Activated CD4-positive, alpha-beta T cell treated with anti-CD3 and anti-CD28 coated beads for 24 hours (primary cell): ENCODE measurements around the gene DCAF4.

ENCODE experiments used
- DNase-seq, 2 donors: peaks; one replicate each; pipeline ENCODE4 v3.0.0-alpha.2; 2020; ENCODE audit warnings: low read depth in 2 of 2

DCAF4 gene, protein sequence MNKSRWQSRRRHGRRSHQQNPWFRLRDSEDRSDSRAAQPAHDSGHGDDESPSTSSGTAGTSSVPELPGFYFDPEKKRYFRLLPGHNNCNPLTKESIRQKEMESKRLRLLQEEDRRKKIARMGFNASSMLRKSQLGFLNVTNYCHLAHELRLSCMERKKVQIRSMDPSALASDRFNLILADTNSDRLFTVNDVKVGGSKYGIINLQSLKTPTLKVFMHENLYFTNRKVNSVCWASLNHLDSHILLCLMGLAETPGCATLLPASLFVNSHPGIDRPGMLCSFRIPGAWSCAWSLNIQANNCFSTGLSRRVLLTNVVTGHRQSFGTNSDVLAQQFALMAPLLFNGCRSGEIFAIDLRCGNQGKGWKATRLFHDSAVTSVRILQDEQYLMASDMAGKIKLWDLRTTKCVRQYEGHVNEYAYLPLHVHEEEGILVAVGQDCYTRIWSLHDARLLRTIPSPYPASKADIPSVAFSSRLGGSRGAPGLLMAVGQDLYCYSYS

DNA sequence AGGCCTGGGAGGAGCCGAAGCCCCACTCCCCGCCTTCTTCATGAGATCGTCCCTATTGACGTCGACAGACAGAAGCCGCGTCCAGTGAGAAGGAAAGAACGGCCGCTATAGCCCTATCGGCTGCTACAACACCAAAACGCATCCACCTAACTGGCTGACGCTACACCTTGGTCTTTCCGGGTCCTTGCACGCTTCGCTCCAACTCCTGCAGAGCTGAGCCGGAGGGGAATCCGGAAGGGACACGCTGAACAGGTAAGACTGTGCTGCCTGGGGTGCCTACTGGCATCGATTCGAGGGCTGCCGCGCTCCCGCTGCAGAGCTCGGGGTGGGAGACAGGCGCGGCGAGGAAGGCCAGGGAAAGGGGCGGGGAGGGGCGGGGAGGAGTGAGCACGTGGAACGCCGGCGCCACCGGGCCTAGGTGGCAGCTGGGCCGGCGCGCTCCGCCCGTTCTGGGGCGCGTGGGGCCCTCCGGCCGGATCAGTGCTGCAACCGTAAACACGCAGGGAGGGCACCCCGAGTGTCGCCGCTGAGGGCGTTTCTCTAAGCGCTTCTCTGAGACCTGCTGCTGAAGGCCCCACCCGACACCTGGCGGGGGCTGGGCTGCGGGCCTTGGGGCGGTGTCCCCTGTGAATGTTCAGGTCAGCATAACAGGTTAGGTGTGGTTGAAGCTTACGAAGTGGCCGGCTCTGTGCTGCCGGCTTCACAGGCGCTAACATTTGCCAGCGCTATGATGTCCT is at the start of gene DCAF4:
DCAF4 (plus strand) TSS at position 173 of the 737 bp plus-strand sequence. CDS start 11,515 bp downstream, outside the sequence.
- DNase-seq, result peak; percentile 86 to 88

DNA sequence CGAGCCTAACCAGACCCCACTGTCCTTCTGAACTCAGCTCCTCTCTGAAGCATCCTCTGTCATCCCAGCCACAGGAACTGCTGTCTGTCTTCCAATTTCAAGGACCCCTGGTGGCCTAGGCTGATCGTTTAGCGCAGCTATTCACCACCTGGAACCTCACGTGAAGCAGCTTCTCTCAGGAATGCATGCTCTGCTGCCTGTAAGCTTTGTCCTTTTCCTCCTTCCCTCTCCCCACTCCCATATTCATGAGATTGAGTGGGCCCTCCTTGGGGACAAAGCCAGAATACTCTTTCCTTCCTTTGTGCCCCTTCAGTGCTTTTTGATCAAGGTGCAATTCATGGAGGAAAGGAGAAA is 49.6 kb upstream of the DCAF4 start:
- no peak for DNase-seq

DNA sequence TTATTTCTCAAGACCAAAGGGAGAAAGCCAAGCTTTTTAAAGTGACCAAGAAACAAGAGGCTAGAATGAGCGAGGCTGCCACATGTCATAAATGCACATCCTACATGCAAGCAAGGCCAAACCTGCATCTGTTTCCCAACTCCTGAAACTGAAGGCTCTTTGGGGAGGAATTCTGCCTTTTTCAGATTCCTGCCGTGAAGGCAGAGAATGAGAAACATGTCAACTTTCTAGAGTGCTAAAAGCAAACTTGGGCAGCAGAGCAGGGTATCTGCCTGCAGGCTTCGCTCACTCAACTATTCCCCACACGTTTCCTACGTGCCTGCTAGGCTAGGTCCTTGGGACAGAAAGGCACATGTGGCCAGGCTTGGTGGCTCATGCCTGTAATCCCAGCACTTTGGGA is 47.5 kb upstream of the DCAF4 start:
- no peak for DNase-seq

DNA sequence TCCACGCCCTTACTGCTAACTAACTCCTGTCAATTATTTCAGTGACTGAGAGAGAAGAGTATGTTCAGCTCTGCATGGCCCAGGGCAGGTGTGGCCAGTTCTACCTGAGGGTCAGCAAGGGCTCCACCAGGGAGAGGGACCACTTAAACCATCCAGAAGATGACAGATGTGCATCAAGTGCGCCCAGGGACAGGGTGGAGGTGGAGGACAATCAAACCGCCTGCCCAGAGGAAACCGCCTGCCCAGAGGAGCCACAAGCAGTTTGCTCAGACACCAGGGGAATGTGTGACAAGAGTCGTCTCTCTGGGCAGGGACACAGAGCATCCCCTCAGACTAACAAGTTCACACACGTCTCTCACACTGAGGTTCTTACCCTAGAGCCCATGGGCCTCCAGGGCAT is 46.8 kb upstream of the DCAF4 start:
- no peak for DNase-seq

DNA sequence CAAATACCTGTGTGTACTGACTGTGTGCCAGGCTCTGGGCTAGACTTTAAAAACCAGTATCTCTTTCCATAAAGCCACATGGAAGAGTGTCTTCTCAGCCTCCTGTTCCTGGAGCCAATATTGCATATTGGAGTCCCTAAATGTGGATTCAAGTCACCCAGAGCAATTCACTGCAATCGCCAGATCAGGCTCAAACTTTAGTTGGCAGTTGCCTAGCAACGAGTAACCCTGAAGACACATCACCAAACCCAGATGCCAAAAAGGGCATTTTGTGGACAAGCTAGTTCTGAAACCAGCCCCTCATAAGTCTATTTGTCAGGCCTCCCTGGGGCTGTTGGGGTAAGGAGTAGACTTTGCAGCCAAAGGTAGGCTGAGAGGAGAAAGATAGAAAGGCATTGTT is 46.1 kb upstream of the DCAF4 start:
- DNase-seq, result no peak

DNA sequence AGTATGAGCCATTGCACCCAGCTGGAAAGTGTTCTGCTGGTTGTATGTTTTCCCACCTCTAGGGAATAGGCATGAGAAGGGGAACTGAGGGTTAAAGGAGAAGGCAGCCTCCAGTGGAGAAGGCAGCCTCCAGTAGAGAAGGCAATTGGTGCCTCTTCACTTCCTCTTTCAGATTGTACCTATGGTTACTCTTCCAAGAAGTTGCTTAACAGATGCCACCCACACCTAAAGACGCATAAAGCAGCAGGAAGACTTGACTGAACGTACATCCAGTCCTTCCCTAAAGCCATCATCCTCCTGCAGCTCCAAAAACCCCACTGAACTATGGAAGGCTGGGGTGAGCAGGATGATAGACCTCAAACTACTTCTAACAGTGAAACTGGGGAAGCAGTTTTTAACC is 45.4 kb upstream of the DCAF4 start:
- DNase-seq, result no peak

DNA sequence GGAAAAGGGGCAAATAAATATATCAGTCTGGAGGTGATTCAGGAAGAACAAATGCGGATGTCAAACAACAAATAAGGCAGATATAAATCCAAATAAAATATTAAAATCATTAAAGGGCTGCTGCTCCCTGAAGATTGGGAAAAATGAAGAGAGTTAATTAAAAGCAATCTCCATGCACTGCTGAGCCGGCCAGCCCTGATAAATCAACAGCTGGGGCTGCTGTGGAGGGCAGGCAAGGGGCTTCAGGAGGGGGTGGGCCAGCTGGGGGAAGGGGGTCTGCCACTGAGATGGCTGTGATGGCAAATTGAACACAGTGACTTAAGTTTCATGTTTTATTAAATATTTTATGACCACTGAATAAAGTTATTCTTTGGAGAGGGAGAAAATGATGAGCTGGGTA is 44.7 kb upstream of the DCAF4 start:
- DNase-seq, result no peak

DNA sequence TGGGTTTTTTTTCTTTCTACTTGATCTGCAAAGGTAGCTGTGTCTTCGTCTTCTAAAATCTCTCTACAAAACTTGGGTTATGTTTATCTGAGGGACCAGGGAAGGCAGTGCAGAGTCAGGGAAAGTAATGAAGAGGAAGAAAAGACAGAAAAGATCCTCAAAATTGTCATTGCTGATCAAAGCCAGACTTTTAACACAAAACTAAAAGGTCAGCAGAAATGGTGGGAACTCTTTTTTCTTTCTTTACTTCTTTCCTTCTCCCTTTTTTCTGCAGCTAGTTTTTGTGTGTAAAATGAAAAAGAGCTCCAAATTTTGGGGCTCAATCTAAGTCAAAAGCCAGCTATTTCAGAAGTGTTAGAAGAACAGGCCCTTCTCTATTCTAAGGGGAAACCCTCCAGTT is 44.2 kb upstream of the DCAF4 start:
- no peak for DNase-seq

DNA sequence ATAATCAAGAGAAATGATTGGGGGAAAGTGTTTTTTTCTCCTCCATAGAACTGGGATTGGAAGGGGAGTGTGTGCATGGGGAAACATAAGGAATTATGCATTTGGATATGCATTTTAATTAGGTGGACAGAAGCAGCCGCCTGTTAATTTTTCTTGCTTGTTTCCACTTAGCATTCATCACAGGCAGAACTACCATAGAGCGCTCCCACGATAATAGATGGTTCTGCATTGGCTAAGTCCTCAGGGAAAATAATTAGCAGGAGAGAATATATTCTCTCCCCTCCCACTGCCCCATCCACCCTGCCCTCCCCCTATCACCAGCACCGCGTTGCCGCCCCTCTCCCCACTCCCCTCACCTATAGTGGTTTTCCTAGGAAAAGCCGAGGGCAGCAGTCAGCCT is 43.8 kb upstream of the DCAF4 start:
- no peak for DNase-seq

DNA sequence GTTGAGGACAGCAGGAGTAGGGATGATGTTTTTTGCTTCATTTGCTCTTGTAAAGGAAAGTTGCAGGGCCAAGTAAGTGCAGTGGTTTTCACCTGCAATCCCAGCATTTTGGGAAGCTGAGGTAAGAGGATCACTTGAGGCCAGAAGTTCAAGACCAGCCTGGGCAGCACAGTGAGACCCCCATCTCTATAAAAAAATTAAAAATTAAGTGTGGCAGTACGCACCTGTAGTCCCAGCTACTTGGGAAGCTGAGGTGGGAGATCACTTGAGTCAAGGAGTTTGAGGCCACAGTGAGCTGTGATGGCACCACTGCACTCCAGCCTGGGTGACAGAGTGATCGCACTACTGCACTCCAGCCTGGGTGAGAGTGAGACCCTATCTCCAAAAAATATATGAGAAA is 43.2 kb upstream of the DCAF4 start:
- no peak for DNase-seq

DNA sequence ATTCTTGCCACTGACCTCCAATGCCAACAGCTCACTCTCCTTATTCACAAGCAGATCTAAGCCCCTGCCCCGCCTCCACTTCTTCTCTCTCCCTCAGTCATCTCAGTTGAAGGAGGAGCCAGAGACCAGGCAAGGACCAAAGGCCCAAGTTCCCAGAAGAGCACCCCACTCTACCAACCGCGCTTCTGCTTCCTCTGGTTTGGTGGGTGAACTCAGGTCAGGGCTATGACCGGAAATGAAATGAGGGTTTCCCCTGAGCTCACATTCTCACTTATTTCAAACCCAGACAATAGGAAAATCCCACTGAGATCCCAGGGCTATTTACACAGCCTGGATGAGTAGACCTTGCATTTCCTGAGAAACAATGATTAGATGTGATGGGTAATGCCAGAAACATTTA is 42.3 kb upstream of the DCAF4 start:
- no peak for DNase-seq

DNA sequence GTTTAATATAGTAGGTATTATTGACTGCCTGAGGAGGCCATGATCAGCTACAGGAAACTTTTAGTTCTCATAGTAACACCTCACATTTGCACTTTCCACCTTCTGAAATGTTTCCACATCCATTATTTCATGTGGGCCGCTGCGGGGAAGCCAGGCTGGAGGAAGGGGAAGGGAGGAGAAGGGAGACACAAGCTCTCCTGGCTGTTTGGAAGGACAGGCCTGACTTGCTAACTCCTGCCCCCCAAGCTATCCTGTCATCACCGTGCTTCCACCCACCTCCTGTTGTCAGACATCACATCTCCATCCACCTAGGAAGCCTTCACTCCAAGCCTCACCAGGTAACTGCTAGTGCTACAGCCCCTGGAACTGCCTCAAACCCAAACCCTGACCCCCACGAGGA is 41.9 kb upstream of the DCAF4 start:
- DNase-seq, result no peak

DNA sequence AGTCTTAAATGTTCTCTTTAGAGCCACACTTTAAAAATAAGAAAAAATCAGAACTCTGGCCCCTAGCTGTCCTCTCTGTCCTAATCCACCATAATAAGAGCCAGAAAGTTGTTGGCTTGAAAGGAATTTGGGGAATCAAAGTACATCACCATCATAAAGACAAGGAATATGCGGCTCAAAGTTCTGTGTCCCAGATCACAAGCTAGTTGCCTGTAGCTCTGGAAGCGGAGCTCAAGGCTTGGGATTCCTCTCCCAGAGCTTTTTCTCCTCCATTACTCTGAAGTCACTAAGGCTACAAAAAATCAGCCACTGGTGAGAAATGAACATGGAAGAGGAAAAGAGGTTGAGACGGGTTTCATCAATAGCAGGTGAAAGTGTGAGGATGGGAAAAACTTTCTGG is 38.8 kb upstream of the DCAF4 start:
- no peak for DNase-seq

DNA sequence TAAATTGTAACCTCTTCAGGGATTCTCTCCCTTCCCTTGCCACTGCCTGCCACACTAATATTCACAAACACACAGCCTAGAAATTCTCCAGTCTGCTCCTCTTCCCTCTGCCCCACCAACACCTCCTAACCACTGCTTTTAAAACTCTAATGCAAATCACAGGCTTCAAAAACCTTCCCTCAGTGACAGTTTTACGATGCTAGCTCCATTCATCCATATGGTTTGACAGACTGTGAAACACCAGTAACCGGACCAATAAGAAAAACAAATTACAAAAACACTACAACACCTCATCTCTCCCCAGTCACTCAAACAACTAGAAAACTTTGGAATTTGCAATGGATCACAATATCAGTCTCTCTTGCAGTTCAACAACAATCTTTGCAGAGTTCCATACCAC is 38.1 kb upstream of the DCAF4 start:
- no peak for DNase-seq

DNA sequence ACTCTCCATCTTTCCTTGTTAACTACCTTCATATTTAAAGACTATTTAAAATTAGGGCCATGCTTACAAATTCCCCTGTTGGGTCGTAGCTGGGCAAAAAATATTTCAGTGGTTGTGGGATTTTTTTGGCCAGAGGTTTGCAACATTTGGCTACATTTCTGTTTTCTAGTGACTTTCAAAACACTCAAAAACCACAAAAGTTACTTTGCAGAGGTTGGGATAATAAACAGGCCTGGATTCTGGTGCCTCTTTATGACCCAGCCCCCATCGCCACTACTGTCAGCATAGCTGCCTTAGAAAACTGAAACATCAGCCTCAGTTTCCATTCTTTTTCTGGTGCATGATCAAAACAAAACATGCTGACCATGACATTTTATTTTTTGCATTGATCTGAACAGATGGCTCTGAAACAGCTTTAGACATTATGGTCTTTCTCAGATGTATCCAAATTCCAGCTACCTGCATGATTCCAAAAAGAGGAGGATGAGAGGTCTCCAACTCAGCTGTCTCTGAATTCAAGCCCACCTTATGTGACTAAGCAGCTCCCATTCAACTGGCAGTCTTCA is 37.5 kb upstream of the DCAF4 start:
- DNase-seq, result no peak

DNA sequence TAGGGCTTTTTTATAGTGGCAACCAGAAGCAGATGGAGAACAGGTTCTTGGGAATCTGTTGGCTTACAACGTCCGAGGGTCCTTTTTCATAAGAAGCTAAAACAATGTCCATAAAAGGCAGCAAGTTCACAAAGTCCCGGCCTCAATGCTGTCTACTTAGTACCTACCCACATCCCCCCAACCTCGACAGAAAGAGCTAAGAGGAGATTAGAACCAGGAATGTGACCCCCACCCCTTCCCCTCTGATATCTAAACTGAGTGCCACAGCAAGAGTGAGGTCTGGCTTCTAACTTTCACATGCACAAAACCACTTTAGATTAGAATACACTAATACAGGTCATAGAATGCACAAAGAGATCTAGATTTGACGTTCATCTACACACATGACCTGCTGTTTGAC is 36.9 kb upstream of the DCAF4 start:
- DNase-seq, result no peak

DNA sequence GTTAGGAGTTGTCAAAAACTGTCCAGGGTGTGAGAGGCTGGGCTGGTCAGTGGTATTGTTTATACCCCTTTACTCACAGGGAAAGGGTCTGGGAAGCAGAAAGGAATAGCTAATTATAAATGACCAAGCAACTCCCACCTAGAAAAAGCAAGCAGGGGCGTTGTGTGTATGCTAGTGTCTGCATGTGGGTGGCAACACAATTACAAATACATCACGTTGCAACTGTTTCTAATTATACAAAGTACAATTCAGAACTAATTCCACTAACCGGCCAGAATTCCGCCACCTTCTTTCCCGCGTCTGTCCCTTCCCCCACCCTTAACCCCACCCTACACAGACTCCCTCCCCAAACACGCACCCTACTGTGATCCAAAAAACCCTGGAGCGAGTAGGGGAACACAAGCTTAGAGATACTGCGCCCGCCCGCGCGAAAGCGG is 34.6 kb upstream of the DCAF4 start:
- DNase-seq, result no peak

DNA sequence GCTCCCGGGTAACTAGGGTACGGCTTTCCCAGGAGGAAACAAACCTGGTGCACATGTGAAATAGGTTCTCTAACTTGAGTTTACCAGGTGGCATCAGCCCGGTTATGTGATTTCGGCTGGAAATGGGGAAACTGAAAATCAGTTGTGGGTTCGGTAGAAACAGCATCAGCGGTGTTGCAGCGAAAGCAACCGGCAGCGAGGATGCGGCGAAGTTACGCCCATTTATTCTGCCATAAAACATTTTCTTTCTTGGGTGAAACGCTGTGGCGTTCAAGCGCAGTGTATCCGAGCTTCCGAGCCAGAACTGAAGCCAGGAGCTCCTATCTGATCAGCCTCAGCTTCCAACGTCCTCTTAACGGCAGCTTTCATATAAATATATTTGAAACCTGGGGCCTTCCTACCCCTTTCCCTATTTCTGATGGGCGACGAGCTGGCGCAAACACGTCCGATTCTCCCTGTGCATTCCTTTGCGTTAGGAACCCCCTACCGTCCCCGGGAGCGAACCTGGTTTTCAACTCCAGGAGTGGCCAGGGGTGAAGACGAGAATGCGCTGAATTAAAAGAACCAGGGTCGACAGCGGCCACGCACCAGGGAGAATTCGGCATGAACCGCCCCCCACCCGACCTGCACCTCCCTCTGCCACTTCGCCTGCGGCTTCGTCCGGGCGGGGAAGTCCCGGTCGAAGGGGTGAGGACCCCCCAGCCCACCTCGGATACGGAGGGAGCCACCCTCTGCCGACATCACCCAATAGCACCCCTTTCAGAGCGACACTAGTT is 34.0 kb upstream of the DCAF4 start:
- DNase-seq, result no peak

DNA sequence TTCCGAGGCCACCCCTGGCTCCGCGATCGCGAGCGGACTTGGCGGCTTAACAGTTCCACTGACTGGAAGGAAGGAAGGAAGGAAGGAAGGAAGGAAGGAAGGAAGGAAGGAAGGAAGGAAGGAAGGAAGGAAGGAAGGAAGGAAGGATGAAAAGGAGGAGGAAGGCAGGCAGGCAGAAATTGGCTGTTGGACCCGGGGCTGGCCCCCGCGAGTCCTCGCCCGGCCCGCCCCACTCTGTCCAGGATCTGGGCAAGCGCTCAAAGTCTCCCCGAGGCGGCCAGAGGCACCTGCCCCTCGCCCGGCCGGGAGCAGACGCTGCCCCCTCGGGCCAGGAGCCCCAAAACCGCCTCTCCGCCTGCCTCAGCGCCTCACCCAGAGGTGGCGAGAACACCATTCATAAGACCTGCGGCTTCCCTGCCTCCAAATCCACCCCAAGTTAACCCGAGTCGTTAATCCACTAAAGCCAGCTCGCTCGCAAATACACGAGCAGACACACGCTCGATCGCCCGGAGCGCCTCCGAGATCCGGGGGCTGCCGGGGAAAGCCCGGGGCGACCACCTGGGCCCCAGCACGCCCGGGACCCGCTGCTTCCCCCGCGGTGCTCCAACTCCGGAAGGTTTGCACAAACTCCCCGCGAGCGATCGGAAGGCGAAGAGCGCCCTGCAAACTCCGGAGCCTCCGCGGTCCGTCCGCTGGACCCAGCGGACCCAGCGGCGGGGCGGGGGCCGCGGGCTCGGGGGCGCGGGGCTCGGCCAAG is 33.2 kb upstream of the DCAF4 start:
- no peak for DNase-seq

DNA sequence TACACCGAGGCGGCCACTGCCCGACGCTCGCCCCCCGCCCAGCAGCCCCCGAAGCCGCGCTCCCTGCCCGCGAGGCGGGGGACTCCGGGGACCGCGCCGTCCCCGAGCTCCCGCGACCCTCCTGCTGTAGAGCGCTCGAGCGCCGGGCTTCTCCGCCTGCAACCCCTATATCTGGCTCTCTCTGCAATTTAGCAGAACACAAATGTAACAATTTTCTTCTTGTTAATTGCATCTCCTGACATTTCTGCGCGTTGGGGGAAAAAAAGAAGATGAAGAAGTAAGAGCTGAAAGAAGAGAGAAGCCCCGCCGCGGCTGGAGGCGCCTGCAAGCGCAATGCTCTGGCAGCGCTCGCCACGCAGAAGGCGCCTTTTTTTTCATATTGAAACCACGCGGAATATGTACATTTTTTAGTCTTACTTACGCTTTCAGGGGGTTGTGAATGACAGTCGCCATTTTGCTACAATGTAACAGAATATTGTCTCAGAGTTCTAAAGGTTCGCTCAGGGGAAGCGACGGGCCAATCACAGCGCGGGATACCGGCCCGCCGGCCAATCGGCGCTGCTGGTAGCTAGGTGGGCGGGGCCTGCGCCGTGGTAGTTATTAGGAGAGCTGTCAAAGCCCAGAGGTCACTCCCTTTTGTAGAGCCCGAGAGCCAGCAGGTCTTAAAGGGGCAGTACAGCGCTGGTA is 32.5 kb upstream of the DCAF4 start, which contains the start of gene DPF3:
DPF3 (minus strand) TSS at position 466 of the 687 bp plus-strand sequence; CDS start at position 453, 13 bp downstream.
- DNase-seq, result peak; percentile 87 to 91

DNA sequence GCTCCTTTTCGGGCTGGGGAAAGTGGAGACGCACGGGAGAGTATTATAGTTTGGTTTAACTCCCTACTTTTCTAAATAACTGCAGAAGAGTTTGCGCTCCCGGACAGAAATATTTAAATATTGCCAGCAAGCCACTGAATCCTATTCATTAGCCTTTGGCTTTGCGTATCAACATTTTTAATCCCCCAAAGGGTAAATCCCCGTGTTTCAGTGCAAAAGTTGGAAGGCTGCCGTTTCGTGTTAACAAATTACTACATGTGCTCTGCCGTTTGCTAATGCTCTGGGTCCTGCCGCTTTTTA is 32.0 kb upstream of the DCAF4 start:
- no peak for DNase-seq
